ENCODE data around the gene JAZF1.

Gene JAZF1

DNA sequence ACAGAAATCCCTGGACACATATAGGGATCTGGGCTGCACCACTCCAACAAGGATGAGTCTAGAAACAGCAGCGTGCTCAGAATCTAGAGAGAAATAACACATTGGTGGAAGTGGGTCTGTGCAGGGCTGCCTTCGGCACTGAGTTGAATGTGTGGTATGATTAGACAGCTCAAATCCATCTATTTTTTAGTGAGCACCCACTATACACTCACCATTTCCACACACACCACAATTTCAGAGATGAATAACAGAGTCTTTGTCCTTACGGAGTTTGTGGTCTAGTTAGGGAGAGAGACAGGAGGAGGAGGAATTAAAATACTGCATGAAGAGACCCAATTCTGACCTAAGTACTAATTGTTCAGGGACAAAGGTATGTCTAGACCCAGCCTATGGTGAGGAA, 44.2 kb downstream of the JAZF1 start:
- DNase-seq (ENCODE audit: low read depth, low spot score), result no peak

DNA sequence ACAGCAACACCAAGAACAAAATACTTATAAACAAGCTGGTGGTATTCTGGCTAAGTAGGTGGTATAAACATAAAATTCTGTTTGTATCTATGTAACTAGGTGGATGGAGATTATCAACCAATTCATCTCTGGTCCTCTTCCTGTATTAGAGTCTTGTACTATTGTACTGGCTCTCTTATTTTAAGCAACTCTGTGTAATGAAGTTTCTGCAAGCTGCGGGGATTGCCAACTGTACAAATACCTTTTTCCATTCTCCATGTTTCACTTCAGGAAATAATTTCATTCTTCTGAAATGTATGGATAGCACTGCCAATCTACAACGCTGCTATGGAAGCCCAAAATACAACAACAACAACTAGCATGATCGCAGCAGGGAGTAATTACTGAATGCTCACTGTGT, 44.8 kb downstream of the JAZF1 start:
- DNase-seq (ENCODE audit: low read depth, low spot score), result no peak

DNA sequence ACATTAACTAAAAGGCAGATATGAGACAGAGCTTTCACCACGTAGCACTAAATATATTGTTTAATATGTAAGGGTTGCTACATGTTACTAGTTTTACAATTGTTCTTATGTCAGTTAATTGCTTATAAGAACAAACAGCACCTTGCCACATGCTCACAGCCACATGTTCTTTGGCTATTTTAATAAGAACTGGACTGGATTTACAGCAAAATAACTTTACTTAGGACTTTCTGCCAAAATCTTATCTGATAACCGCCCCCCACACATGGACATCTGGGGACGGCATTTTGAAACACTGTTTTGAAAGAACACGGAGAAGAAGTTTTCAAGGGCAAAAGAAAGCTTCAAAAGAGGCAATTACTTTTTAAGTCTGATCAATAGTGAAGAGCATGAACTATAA, 45.3 kb downstream of the JAZF1 start:
- no peak for DNase-seq (ENCODE audit: low read depth, low spot score)

DNA sequence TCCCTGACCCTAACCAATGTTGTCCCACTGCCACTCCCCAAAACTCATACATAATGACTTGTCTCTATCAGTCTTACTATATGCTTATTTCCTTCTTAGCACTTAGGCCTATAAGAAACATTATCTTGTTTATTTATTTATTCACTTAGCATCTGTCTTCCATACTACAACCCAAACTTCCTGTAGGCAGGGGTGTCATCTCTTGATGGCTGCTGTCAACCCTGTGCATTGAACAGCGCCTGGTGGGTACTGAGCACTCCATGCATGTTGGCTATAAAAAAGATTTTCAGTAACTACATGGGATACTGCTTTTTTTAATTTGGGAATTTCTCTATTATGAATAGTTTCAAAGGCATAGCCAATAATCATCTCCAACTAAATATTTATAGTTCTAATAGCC, 46.7 kb downstream of the JAZF1 start:
- DNase-seq (ENCODE audit: low read depth, low spot score), result no peak

DNA sequence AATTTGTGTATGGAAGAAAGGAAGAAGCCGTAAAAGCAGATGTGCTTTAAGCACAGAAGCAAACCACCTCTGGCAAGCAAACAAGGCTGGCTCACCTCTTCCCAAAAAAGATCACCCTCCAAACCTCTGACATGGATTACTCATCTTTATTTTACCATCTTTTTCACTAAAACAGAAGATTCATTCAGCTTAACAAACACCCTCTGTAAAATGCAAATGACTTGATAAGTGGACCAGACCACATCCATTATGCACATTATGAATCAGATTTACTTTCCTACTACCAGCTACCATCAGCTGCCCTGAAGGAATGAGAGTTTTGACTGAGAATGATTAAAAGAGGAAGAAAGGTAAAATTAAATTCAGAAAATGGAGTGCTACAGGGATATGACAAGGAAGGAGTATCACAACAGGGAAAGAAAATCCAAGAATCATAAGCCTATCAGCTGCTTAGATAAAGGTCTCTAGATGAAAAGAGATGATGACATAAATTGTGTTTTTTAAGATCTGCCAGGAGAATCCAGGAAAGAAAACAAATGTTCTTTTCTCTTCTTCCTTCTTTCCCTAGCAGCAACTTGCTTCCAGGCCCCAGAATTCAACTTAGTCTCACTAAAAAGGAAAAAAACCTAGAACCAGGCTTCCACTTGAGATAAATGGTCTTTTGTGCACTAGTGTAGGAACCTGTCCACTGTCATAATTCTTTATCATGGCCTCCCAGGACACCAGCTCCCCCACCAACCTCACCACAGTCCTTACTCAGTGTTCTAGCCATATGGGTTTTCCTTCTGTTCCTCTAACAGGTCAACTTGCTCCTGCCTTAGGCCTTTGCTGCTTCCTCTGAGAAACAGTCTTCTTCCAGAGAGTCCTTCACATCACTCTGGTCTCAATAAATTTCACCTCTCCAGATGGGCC, 47.4 kb downstream of the JAZF1 start:
- DNase-seq (ENCODE audit: low read depth, low spot score), result no peak

DNA sequence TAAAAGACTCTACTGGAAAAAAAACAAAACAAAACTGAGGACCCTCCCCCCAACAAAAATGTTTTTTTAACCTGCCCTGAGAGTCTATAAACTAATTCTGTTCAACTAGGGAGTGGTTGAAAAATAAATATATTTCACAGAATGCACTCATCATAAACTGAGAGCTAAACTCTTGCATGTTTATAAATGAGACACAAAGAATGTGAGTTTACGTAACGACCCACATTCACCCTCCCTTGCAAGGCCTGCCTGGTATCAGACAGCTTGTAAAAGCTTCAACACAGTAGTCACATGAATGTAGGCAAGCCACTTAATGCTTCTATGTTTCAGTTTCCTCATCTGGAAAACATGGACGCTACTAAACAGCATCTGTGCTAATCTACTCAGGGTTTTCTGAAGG, 50.3 kb downstream of the JAZF1 start:
- no peak for DNase-seq (ENCODE audit: low read depth, low spot score)

DNA sequence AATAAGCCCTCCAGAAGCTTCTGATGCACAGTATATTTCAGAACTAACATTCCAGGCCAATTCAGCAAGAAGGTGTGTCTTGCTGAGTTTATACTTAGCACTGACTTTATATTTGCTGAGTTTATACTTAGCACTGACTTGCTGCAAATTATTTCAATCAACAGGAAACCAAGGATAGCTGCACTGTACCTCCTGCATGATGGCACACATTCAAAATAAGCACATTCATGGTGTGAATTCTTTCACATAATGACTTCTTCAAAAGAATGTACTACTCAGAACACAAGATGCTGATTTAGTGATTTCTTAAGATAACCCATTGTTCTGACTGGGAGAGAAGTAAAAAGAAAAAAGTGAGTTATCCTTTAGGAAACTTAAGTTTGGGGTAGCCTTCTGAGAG, 52.0 kb downstream of the JAZF1 start:
- DNase-seq (ENCODE audit: low read depth, low spot score), result no peak

DNA sequence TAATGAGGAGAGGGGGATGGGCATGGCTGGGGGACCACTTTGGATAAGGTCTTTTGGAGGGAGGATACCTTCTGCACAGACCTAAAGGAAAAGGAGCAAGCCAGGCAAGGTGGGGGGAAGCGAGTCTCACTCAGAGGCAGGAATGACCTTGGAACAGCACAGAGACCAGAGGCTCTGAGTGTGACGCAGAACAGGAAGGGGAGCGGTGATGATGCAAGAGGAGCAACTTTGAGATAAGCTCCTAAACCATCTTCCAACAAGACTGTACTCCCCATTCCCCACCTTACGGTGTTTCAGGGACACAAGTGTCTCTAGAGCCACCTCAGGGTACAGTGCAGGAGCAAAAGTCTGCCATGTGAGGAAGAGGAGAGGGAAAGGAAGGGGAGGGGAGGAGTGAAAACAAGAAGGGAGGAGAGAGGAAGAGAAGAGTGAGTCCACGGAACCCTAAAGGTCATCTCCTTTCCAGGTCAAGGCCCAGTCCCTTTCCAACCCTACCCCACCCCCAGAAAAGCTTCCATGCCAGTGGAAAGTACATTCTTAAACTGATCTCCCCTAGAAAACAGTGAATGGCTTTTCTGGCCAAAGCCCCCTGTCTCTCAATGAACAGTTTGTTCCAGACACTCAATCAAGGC, 54.1 kb downstream of the JAZF1 start:
- no peak for DNase-seq (ENCODE audit: low read depth, low spot score)

DNA sequence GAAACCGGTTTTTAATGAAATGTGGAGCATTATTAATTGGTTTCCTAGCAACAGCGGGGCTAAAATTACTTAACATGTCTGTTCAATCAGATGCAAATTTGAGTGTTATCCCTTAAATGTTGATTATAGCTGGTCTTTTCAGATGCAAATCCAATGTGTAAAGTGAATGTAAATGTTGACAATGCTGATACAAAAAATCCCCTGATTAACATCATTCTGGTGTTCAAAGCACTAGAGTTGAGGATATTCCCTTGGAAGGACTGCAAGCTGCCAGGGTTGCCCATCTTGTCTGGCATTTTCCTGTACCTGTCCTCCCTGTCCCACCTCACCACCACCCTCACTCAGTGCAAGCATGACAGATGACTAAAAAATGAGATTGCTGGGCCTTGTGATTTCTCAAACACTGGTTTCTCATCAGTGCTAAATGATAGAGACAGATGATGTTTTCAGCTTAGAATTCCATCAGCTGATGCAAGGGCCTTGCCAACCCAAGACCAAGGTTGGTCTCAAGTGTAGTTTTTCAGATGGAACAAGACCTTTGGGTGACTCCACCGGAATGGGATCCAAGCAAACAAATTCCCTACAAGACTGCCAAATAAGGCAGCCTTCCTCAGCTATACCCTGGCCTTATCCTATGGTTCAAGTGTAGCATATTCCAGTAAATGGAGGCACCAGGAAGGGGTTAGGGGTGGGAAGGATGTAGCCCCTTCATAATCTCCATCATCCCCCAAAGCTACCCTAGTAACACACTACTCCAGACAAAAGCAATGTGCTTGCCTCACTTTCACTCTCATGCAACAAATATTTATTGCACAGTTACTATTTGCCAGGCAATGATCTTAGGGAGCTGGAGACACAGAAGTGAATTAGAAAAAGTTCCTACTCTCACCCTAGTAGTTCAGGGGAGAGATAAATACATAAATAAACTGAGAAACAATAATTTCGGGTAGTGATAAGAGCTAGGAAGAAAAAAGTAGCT, 54.9 kb downstream of the JAZF1 start:
- no peak for DNase-seq (ENCODE audit: low read depth, low spot score)

DNA sequence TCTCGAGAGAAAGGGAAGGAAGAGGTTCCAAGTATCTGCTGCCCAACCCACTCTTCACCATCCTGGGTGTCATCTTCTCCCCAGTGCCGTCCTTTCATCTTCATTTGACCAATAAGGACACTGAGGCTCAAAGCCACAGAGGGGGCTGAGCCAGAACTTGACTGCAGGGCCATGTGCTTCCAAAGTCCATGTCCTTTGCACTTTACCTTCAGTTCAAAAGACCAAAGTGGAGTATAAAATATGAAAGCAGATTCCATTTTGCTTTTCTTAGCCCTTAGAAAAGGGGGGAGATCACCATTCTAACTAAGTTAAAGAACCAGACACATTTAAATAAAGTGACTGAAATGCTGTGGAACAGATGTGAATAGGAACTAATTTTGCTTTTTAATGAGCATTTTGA, 56.2 kb downstream of the JAZF1 start:
- no peak for DNase-seq (ENCODE audit: low read depth, low spot score)

DNA sequence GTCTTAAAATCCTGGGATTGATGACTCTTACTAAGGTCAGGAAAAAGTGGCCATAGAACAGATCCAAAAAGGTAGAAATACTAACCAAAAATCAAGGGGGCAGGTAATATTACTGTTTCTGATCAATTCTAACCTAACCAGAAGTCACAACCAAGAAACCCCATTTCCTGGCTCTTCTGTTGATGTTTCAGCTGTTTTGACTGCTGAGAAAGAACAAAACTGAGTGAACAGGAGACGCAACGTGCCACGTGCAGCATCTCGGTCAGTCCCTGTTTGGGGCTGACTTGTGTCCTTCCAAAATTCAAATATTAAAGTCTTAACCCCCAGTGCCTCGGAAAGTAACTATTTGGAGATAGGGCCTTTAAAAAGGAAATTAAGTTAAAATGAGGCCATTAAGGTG, 56.8 kb downstream of the JAZF1 start:
- DNase-seq (ENCODE audit: low read depth, low spot score), result no peak

DNA sequence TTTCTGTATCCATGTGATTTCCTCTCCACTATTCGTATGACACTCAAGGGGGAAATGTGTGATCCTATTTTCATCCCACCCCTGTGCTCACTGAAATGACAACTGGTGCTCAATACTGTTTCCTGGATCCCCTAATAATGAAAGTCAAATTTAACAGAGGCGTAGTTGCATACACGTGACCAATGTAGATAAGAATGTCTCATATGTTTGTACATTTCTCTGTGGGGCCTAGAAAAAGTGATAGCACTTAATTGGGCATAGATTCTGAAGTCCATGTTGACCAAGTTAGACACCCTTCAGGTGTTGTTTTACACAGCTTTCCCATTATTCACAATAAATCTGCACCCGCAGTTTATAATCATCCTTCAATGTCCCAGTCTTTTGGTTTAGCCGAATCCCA, 59.1 kb downstream of the JAZF1 start:
- DNase-seq (ENCODE audit: low read depth, low spot score), result no peak

DNA sequence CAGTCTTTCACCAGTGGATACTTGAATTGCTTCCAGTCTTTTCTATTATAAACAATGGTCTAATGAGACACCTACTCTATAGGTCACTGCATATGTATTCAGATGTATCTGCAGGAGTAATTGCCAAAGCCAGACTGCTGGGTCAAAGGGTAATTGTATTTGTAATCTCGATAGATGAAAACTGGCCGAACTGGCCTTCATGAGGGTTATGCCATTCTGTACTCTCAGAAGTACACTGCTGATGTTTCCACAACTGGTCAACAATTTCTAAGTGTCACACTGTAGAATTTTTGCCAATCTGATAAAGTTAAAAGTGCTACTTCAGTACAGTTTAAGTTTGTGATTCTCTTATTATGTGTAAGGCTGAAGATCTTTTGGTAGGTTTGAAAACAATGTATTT, 64.6 kb downstream of the JAZF1 start:
- no peak for DNase-seq (ENCODE audit: low read depth, low spot score)

DNA sequence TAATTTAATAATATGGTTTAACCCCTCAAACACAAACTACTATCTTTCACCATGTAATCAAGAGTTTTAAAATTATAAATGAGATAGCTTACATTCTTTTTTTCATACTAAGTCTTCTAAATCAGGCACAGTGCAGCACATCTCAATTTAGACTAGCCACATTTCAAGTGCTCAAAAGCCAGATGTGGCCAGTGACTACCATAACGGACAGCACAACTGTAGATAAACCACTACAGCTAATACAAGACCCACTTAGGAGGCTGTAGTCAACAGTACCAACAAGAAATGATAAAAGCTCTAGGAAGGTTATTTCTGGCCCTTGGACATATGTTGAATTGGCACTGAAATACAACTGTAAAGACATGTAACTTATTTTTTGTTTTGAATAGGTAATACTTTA, 65.3 kb downstream of the JAZF1 start:
- DNase-seq (ENCODE audit: low read depth, low spot score), result no peak

DNA sequence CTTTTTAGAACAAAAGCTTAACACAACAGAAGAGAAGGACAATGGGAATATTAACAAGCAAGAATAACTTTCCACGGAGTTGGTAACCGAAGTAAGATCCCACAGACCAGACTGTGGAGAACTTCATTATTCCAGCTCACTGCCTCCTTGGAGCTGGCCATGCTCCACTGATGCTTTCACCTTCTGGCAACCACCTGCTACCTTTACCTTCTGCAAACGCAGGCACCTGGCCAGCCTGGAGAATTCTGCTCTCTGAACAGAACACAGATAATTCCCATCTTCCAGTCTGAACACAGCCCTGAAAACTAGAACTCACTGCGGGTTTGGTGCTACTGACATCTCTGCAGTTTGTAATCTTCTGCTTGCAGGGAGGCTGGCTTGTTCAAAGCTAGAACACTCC, 66.5 kb downstream of the JAZF1 start:
- no peak for DNase-seq (ENCODE audit: low read depth, low spot score)

DNA sequence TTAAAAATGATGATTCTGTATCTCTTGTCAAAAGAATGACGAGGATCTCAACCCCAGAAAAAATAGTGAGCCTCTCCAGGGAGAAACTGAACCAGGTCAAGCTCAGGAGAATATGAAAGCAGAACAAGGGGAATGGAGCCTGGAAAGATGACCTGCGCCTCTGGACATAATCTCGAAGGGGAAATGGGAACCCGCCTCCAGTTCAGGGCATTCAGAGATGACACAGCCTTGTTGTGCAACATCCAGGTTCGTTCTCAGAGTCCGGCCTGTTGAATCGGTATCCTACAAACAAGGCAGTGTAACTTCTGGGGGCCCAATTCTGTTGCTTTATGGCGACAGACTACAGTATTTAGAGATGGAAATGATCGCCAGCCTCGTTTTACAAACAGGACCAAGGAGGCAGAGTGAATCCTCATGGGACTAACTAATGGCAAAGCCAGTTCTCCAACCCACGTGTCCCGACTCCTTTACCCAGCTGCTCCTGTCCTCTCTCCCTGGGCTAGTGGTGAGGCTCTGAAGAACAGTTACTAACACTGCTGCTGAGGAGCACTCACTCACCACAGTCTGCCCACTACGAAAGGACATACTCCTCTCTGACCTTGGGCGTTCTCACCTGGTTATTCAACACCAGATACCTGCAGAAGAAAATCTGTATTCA, 67.6 kb downstream of the JAZF1 start:
- DNase-seq (ENCODE audit: low read depth, low spot score), result no peak

DNA sequence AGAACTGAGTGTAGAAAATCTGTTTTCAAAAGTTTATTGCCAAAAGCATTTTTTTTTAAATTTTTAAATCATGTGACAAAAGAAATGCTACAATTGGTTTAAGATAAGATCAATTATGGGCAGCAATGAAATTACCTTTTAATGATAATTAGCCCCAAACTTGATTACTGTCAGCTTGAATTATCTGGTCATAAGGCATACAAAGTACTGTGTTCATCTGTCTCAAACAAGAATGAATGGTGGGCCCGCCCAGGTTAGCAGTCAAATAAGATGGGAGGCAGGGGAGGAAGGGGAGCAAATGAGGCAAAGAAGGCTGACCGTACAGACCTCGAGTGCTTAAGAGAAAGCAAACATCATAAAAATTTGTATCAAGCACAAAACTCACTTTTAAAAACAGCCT, 68.1 kb downstream of the JAZF1 start:
- DNase-seq (ENCODE audit: low read depth, low spot score), result no peak

DNA sequence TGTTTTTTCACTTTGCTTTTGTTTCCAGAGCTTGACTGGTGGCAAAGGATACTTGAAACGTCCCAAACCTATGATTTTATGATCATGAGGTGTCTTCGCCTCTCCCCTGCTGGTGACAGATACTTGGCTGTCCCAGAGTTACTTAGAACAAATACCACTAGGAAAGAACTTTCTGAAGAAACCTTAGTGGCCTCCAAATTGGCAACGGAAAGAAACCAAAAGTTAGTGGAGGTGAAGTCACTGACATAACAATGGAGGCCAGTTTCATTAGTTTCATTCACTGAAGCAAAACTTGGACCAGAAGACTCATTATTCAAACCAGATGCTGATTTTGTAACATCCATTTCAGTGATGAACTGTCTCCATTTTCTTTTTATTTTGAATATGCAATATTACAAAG, 68.6 kb downstream of the JAZF1 start:
- DNase-seq (ENCODE audit: low read depth, low spot score), result no peak

DNA sequence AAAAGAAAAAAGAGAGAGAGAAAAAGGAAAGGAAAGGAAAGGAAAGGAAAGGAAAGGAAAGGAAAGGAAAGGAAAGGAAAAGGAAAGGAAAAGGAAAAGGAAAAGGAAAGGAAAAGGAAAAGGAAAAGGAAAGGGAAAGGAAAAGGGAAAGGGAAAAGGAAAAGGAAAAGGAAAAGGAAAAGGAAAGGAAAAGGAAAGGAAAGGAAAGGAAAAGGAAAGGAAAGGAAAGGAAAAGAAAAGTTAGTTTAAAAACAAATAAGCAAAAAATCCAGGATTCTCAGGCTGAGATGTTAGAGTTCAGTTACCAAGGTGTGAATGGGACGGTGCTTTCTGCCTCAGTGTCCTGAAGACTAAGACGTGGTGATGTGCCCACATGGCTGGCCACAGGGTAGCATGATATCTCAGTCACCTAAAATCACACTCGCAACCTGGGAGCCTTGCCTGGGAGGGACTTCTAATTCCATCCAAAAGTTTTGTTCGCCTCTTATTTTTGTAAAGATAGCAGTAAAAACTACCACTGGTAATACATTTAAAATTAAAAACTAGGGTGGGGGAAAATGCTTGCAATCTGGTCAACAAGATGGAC, 70.1 kb downstream of the JAZF1 start:
- DNase-seq (ENCODE audit: low read depth, low spot score), result no peak

DNA sequence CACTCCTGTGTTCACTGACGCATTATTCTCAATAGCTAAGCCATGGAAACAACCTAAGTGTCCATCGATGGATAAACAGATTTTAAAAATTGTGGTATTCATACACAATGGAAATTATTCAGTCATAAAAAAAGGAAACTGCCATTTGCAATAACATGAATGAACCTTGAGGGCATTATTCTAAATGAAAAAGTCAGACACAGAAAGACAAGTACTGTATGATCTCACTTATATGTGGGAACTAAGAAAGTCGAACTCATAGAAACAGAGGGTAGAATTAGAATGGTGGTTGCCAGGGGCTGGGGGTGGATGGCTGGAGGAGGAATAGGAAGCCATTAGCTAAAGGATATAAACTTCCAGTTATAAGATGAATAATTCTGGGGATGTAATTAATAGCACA, 71.8 kb downstream of the JAZF1 start:
- DNase-seq (ENCODE audit: low read depth, low spot score), result no peak

DNA sequence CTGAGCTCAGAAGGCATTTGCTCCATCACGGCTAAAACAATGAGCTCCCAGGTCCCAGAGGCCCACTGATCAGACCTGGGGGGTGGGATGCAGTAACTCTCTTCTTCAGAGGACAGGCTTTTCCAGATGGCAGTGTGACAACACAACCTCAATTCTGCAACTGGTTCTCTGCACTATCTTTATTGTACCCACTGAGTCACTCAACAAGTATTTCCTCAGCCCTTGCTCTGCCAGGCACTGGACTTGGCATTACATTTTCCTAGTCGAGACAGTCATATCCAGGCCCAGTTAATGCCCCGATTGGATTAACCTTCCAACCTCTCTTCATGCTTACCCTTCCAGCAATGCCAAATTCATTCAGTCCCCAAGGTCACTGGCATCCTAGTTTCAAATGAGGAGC, 72.6 kb downstream of the JAZF1 start:
- DNase-seq (ENCODE audit: low read depth, low spot score), result no peak

All from ELF-1 (cell line).